ENCODE data around the gene TEX26.

Gene TEX26

DNA sequence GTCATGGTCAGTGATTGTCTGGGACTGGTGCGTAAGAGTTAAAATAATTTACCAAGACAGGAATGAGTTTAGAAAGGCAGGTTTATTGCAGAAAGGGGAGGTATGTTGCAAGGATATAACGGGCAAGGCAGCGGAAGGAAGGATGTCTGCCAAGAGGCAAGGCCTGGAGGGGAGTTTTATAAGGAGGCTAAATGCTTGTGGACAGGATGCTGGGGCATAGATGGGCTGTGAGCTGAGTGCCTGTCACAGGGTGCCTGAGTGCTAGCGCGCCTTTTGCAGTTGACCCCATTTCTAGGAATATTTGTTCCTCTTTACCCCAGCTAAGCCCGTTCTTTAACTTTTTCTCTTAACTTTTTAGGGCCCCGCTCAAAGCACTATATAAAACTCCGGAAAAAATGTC is 58.7 kb downstream of the TEX26 start:
- no peak for DNase-seq
- H3K36me3 ChIP-seq (ENCODE audit: control insufficient read depth, insufficient read depth, low read length), result no peaks in the 10 kb centered on the region
- no peak overlapping the region for H3K4me3 ChIP-seq (ENCODE audit: insufficient read depth, low read depth, low read length, poor library complexity, severe bottlenecking)
- no peaks in the 10 kb centered on the region for H3K4me1 ChIP-seq (ENCODE audit: control insufficient read depth, insufficient read depth, low read length, poor library complexity, severe bottlenecking)
- no peak overlapping the region for H3K27ac ChIP-seq (ENCODE audit: insufficient read depth, low read length, poor library complexity, severe bottlenecking)
- no peaks in the 10 kb centered on the region for H3K27me3 ChIP-seq (replicated peaks; ENCODE audit: control insufficient read depth, insufficient read depth, low read length, poor library complexity, severe bottlenecking)
- no peaks in the 10 kb centered on the region for H3K9me3 ChIP-seq (ENCODE audit: control insufficient read depth, low read length)

- no peak for DNase-seq
- no peak overlapping the region for H3K27ac ChIP-seq (ENCODE audit: insufficient read depth, low read length, poor library complexity, severe bottlenecking)
- H3K4me3 ChIP-seq (ENCODE audit: insufficient read depth, low read depth, low read length, poor library complexity, severe bottlenecking), result no peak overlapping the region
- no peaks in the 10 kb centered on the region for H3K27me3 ChIP-seq (replicated peaks; ENCODE audit: control insufficient read depth, insufficient read depth, low read length, poor library complexity, severe bottlenecking)
- H3K4me1 ChIP-seq (ENCODE audit: control insufficient read depth, insufficient read depth, low read length, poor library complexity, severe bottlenecking), result no peaks in the 10 kb centered on the region
- H3K36me3 ChIP-seq (ENCODE audit: control insufficient read depth, insufficient read depth, low read length), result no peaks in the 10 kb centered on the region
- H3K9me3 ChIP-seq (ENCODE audit: control insufficient read depth, low read length), result no peaks in the 10 kb centered on the region
Observed at GRCh38 chr13:30991922-30992321, 59.5 kb downstream of the TEX26 start.

- no peak for DNase-seq
- Histone ChIP-seq H3K27me3 (replicated peaks; ENCODE audit: control insufficient read depth, insufficient read depth, low read length, poor library complexity, severe bottlenecking) (no peaks in the 10 kb centered on the region), H3K9me3 (ENCODE audit: control insufficient read depth, low read length) (no peaks in the 10 kb centered on the region), H3K36me3 (ENCODE audit: control insufficient read depth, insufficient read depth, low read length) (no peaks in the 10 kb centered on the region), H3K4me3 (ENCODE audit: insufficient read depth, low read depth, low read length, poor library complexity, severe bottlenecking) (no peak overlapping the region), H3K4me1 (ENCODE audit: control insufficient read depth, insufficient read depth, low read length, poor library complexity, severe bottlenecking) (no peaks in the 10 kb centered on the region), H3K27ac (ENCODE audit: insufficient read depth, low read length, poor library complexity, severe bottlenecking) (no peak overlapping the region)
Observed at GRCh38 chr13:30995331-30995730, 62.9 kb downstream of the TEX26 start.

- Histone ChIP-seq H3K36me3 (ENCODE audit: control insufficient read depth, insufficient read depth, low read length) (no peaks in the 10 kb centered on the region), H3K4me3 (ENCODE audit: insufficient read depth, low read depth, low read length, poor library complexity, severe bottlenecking) (no peak overlapping the region), H3K9me3 (ENCODE audit: control insufficient read depth, low read length) (no peaks in the 10 kb centered on the region), H3K27ac (ENCODE audit: insufficient read depth, low read length, poor library complexity, severe bottlenecking) (no peak overlapping the region), H3K27me3 (replicated peaks; ENCODE audit: control insufficient read depth, insufficient read depth, low read length, poor library complexity, severe bottlenecking) (no peaks in the 10 kb centered on the region), H3K4me1 (ENCODE audit: control insufficient read depth, insufficient read depth, low read length, poor library complexity, severe bottlenecking) (no peaks in the 10 kb centered on the region)
- no peak for DNase-seq
Observed at GRCh38 chr13:30997697-30998096, 65.2 kb downstream of the TEX26 start.

GRCh38 chr13:30998136-30999088 is 66.0 kb downstream of the TEX26 start:
- H3K4me1 ChIP-seq (ENCODE audit: control insufficient read depth, insufficient read depth, low read length, poor library complexity, severe bottlenecking), result no peaks in the 10 kb centered on the region
- no peak overlapping the region for H3K4me3 ChIP-seq (ENCODE audit: insufficient read depth, low read depth, low read length, poor library complexity, severe bottlenecking)
- no peak overlapping the region for H3K27ac ChIP-seq (ENCODE audit: insufficient read depth, low read length, poor library complexity, severe bottlenecking)
- H3K27me3 ChIP-seq (replicated peaks; ENCODE audit: control insufficient read depth, insufficient read depth, low read length, poor library complexity, severe bottlenecking), result no peaks in the 10 kb centered on the region
- no peaks in the 10 kb centered on the region for H3K36me3 ChIP-seq (ENCODE audit: control insufficient read depth, insufficient read depth, low read length)
- no peaks in the 10 kb centered on the region for H3K9me3 ChIP-seq (ENCODE audit: control insufficient read depth, low read length)
- DNase-seq, result no peak

GRCh38 chr13:31000889-31001288 is 68.4 kb downstream of the TEX26 start:
- DNase-seq, result no peak
- no peaks in the 10 kb centered on the region for H3K27me3 ChIP-seq (replicated peaks; ENCODE audit: control insufficient read depth, insufficient read depth, low read length, poor library complexity, severe bottlenecking)
- H3K9me3 ChIP-seq (ENCODE audit: control insufficient read depth, low read length), result no peaks in the 10 kb centered on the region
- H3K36me3 ChIP-seq (ENCODE audit: control insufficient read depth, insufficient read depth, low read length), result no peaks in the 10 kb centered on the region
- H3K4me3 ChIP-seq (ENCODE audit: insufficient read depth, low read depth, low read length, poor library complexity, severe bottlenecking), result no peak overlapping the region
- H3K4me1 ChIP-seq (ENCODE audit: control insufficient read depth, insufficient read depth, low read length, poor library complexity, severe bottlenecking), result no peaks in the 10 kb centered on the region
- H3K27ac ChIP-seq (ENCODE audit: insufficient read depth, low read length, poor library complexity, severe bottlenecking), result no peak overlapping the region

DNA sequence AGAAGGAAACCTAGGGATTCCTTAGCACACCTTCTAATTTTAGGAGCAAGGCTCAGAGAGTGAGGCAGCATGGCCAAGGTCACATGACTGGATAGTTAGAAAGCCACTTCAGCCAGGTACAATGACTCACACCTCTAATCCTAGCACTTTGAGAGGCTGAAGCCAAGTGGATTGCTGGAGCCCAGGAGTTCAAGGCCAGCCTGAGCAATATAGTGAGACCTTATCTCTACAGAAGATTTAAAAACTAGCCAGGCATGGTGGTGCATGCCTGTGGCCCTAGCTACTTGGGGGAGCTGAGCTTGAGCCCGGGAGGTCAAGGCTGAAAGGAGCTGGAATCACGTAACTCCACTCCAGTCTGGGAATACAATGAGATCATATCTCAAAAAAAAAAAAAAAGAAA is 69.2 kb downstream of the TEX26 start:
- Histone ChIP-seq H3K4me3 (ENCODE audit: insufficient read depth, low read depth, low read length, poor library complexity, severe bottlenecking) (no peak overlapping the region), H3K4me1 (ENCODE audit: control insufficient read depth, insufficient read depth, low read length, poor library complexity, severe bottlenecking) (no peaks in the 10 kb centered on the region), H3K27ac (ENCODE audit: insufficient read depth, low read length, poor library complexity, severe bottlenecking) (no peak overlapping the region), H3K36me3 (ENCODE audit: control insufficient read depth, insufficient read depth, low read length) (no peaks in the 10 kb centered on the region), H3K9me3 (ENCODE audit: control insufficient read depth, low read length) (no peaks in the 10 kb centered on the region), H3K27me3 (replicated peaks; ENCODE audit: control insufficient read depth, insufficient read depth, low read length, poor library complexity, severe bottlenecking) (no peaks in the 10 kb centered on the region)
- DNase-seq, result no peak

DNA sequence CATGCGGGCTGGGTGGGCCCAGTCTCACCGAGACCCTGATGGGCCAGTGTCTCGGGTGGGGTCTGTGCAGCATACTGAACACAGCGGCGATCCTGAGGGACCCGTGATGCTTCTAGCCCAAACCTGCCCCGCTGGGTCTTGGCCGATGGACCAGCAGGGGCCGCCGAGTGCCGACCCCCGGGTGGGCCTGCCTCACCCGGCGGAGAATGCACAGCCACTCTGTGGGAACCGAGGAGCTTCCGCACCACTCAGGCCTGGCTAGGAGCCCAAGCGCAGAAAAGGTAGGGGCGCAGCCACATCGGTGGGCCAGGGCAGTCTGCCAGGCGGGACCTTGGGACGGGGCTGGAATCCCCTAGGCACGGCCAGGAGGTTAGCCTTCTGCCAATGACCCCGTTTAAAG is 72.6 kb downstream of the TEX26 start:
- H3K4me3 ChIP-seq (ENCODE audit: insufficient read depth, low read depth, low read length, poor library complexity, severe bottlenecking), result no peak overlapping the region
- no peak overlapping the region for H3K27ac ChIP-seq (ENCODE audit: insufficient read depth, low read length, poor library complexity, severe bottlenecking)
- no peak for DNase-seq
- H3K9me3 ChIP-seq (ENCODE audit: control insufficient read depth, low read length), result no peaks in the 10 kb centered on the region
- no peaks in the 10 kb centered on the region for H3K4me1 ChIP-seq (ENCODE audit: control insufficient read depth, insufficient read depth, low read length, poor library complexity, severe bottlenecking)
- no peaks in the 10 kb centered on the region for H3K27me3 ChIP-seq (replicated peaks; ENCODE audit: control insufficient read depth, insufficient read depth, low read length, poor library complexity, severe bottlenecking)
- no peaks in the 10 kb centered on the region for H3K36me3 ChIP-seq (ENCODE audit: control insufficient read depth, insufficient read depth, low read length)

DNA sequence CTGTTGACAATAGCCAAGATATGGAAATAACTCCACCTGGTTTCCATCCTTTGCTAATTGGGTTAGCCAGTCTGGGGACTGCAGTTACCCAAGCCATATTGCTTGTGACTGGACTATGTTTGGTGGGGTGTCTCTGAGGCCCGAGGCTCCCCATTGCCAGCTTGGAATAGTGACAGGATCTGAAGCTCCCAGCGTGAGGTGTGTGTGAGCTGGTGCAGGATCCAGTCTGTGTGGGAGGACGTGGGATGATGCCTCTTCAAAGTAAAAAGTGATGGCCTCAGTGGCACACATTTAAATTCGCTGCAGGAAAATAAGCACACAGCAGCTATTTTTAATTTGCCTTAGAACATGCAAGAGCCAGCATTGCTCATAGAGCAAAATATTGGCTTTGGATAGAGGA is 75.0 kb downstream of the TEX26 start:
- no peak overlapping the region for H3K27ac ChIP-seq (ENCODE audit: insufficient read depth, low read length, poor library complexity, severe bottlenecking)
- H3K4me1 ChIP-seq (ENCODE audit: control insufficient read depth, insufficient read depth, low read length, poor library complexity, severe bottlenecking), result no peaks in the 10 kb centered on the region
- no peak for DNase-seq
- peaks cover 2% of the 10 kb centered on the region for H3K27me3 ChIP-seq (replicated peaks; ENCODE audit: control insufficient read depth, insufficient read depth, low read length, poor library complexity, severe bottlenecking)
- no peaks in the 10 kb centered on the region for H3K9me3 ChIP-seq (ENCODE audit: control insufficient read depth, low read length)
- H3K4me3 ChIP-seq (ENCODE audit: insufficient read depth, low read depth, low read length, poor library complexity, severe bottlenecking), result no peak overlapping the region
- no peaks in the 10 kb centered on the region for H3K36me3 ChIP-seq (ENCODE audit: control insufficient read depth, insufficient read depth, low read length)

DNA sequence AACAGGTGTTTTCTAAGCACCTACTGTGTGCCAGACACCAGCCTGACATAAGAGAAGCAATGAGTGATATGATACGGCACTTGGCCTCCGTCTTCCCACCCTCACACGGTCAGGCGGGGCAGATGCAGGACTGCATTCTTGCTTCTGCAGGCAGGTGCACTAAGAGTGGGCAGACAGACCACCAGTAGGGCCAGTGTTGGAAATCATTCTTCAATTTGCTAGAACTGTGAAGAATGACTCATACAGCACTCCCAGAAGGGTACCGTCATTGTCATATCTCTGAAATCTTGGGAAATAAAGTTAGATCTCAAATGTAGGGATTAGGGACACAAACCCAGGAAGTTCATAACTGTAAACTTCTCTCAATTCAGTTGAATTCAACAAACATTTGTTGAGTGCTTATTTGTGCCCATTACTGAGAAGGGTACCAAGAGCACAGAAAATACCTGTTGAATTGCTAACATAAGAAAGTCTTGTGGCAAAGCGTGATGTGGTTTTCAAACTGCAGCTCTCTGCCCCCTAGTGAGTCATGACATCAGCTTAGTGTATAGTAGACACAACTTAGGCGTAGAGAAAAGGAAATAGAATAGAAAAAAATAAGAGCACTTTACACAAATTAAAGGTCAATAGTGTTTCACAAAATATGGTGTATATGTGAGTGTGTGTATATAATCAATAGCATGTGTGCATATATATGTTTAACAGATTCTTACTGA is 76.1 kb downstream of the TEX26 start:
- Histone ChIP-seq H3K9me3 (ENCODE audit: control insufficient read depth, low read length) (no peaks in the 10 kb centered on the region), H3K27me3 (replicated peaks; ENCODE audit: control insufficient read depth, insufficient read depth, low read length, poor library complexity, severe bottlenecking) (peaks cover 2% of the 10 kb centered on the region), H3K4me1 (ENCODE audit: control insufficient read depth, insufficient read depth, low read length, poor library complexity, severe bottlenecking) (no peaks in the 10 kb centered on the region), H3K4me3 (ENCODE audit: insufficient read depth, low read depth, low read length, poor library complexity, severe bottlenecking) (no peak overlapping the region), H3K36me3 (ENCODE audit: control insufficient read depth, insufficient read depth, low read length) (no peaks in the 10 kb centered on the region), H3K27ac (ENCODE audit: insufficient read depth, low read length, poor library complexity, severe bottlenecking) (no peak overlapping the region)
- DNase-seq, result no peak
